Measurements from ENCODE around the gene GSC2.

GRCh38 chr22:19143212-19143611 is 6.9 kb downstream of the GSC2 start:
- TF ChIP-seq POLR2A (IDR thresholded peaks at IDR 0.05) (no peak), CTCF (IDR thresholded peaks at IDR 0.05 in 8 of 11, conservative IDR thresholded peaks at IDR 0.05 in 3 of 11) (no peak)
